ENCODE results near the gene ANKRD31.
"Not testable (repeated sequence)": the region's sequence is repeated elsewhere in the genome, so short reads cannot be mapped to it uniquely, and the experiment has no call there.

ANKRD31 gene

DNA sequence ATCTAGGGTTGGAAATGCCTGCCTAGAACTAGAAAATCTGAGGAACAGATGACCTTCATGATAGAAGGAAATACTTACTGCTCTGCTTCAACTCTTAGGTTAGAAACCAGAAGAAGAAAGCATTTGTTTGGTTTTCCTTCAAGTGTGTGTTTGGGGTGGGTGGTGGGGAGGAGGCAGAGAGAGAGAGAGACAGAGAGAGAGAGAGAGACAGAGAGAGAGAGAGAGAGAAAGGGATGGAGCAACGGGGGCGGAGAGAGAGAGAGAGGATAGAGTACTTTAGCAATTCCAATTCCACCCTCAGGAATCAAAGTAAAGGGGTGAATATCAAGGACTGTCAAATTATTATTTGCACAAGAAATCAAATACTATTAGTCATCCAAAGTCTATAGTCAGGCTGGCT is 155.2 kb downstream of the ANKRD31 start:
- no peak for DNase-seq (ENCODE audit: low read depth, low spot score)
- H3K4me3 ChIP-seq (ENCODE audit: low read depth, low read length) = no peak overlapping the region
- ChIA-PET CTCF (no interaction called here), POLR2A (no interaction called here)
- TF ChIP-seq, protein P1, sequence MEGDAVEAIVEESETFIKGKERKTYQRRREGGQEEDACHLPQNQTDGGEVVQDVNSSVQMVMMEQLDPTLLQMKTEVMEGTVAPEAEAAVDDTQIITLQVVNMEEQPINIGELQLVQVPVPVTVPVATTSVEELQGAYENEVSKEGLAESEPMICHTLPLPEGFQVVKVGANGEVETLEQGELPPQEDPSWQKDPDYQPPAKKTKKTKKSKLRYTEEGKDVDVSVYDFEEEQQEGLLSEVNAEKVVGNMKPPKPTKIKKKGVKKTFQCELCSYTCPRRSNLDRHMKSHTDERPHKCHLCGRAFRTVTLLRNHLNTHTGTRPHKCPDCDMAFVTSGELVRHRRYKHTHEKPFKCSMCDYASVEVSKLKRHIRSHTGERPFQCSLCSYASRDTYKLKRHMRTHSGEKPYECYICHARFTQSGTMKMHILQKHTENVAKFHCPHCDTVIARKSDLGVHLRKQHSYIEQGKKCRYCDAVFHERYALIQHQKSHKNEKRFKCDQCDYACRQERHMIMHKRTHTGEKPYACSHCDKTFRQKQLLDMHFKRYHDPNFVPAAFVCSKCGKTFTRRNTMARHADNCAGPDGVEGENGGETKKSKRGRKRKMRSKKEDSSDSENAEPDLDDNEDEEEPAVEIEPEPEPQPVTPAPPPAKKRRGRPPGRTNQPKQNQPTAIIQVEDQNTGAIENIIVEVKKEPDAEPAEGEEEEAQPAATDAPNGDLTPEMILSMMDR (IDR thresholded peaks at IDR 0.05; ENCODE audit: insufficient read depth, low read length, missing control alignments) = no peak

DNA sequence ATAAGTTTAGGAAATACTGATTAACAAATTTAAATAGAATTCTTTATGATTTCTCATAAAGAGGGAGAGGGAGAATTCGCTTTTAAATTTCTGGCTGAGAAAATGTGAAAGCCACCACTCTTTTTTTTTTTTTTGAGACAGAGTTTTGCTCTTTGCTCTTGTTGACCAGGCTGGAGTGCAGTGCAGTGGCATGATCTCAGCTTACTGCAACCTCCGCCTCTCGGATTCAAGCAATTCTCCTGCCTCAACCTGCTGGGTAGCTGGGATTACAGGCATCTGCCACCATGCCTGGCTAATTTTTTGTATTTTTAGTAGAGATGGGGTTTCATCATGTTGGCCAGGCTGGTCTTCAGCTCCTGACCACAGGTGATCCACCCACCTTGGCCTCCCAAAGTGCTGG is 157.3 kb downstream of the ANKRD31 start:
- POLR2A ChIA-PET; CTCF ChIA-PET; H3K4me3 ChIP-seq (ENCODE audit: low read depth, low read length); DNase-seq (ENCODE audit: low read depth, low spot score): not testable (repeated sequence)

DNA sequence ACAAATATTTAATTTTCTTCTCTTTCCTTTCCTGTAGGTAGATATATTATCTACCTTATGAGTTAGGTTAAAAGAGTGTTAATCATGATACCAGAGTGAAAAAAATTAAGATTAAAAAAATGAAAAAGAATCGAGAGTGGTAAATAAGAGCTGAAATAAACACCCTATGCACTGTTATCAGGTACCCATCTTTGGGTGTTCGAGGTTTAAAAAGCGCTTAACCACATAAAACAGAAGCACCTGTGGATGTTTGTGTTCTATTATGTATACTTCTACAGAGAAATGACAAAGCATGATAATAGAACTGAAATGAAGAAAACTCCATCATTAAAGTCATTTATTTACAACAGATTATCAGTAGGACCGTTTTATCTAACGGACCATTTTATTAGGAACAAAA is 158.7 kb downstream of the ANKRD31 start:
- no peak overlapping the region for H3K4me3 ChIP-seq (ENCODE audit: low read depth, low read length)
- TF ChIP-seq, protein P1 (IDR thresholded peaks at IDR 0.05; ENCODE audit: insufficient read depth, low read length, missing control alignments) = no peak
- ChIA-PET CTCF (no interaction called here), POLR2A (no interaction called here)
- DNase-seq (ENCODE audit: low read depth, low spot score) = no peak

DNA sequence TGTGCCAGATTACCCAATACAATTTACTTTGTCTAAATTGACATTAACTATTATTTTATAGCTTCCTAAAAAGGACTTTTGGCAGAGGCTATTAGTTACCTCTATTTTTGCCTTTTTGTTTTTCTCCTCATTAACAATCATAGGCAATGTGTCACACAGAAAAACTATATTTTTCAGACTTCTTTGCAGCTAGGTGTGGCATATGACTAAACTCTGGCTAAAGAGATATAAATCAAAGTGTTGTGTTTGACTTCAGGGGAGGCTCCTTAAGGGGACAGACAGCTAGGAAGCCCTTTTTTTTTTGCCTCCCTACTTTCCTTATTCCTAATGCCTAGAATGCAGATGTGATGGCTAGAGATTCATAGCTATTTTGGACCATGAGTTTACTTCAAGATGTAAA is 164.6 kb downstream of the ANKRD31 start:
- ChIA-PET POLR2A (no interaction called here), CTCF (no interaction called here)
- DNase-seq (ENCODE audit: low read depth, low spot score) = no peak
- H3K4me3 ChIP-seq (ENCODE audit: low read depth, low read length) = no peak overlapping the region
- TF ChIP-seq, protein P1 (IDR thresholded peaks at IDR 0.05; ENCODE audit: insufficient read depth, low read length, missing control alignments) = no peak

DNA sequence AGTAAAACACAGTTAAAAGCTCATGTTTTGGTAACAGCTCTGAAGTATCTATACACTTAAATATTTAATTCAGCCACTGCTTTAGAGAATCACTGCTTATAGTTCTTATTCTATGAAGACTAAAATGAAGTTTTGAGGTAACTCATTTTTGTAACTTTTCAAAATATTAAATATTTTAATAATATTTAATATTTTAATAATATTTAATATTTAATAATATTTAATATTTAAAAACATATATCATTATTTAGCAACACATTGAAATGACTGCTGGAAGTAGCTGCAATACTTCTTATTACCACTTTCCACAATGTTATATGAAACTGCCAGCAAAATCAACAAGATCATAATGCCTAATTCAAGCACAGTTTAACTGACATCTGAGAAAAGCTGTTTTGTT is 165.6 kb downstream of the ANKRD31 start:
- TF ChIP-seq, protein P1 (IDR thresholded peaks at IDR 0.05; ENCODE audit: insufficient read depth, low read length, missing control alignments) = no peak
- H3K4me3 ChIP-seq (ENCODE audit: low read depth, low read length) = no peak overlapping the region
- ChIA-PET CTCF (no interaction called here), POLR2A (no interaction called here)
- DNase-seq (ENCODE audit: low read depth, low spot score) = no peak

DNA sequence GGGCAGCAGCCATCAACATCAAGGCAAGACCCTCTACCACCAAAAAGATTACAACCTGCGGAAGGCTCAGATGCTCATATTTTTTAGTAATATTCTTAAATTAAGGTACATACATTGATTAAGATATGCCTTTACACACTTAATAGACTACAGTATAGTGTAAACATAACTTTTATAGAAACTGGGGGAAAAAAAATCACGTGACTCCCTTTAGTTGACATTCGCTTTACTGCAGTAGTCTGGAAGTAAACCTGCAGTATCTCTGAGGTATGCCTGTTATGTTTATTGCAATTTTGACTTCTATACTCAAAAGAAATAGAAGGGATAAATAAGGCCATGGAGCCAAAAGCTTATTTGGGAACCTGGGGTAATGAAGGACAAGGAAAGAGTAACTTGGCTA is 169.2 kb downstream of the ANKRD31 start:
- ChIA-PET CTCF (no interaction called here), POLR2A (no interaction called here)
- no peak for DNase-seq (ENCODE audit: low read depth, low spot score)
- H3K4me3 ChIP-seq (ENCODE audit: low read depth, low read length) = no peak overlapping the region
- TF ChIP-seq, protein P1 (IDR thresholded peaks at IDR 0.05; ENCODE audit: insufficient read depth, low read length, missing control alignments) = no peak

DNA sequence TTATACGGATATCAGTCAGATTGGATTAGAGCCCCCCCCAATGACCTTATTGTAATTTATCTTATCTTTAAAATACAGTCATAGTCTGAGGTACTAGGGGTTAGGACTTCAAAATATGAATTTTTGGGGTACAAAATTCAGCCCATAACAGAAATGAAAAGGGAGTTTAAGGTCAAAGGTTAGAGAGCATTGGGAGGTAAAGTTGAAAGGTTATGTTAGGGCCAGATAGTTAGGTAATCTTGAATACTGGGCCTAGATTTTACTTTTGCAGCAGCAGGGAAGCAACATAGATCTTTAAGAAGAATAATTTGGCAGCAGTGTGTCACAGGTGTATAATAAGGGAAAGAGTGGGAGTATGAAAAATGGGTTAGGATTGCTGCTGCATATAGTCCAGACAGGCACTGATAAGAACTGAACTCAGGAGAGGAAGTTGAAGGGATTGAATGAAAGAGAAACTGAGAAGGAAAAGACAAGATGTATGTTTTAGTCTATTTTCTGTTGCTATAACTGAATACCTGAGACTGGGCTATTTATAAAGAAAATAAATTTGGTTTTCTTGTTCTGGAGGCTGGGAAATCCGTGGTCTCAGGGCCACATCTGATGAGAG is 173.7 kb downstream of the ANKRD31 start:
- TF ChIP-seq, protein P1 (IDR thresholded peaks at IDR 0.05; ENCODE audit: insufficient read depth, low read length, missing control alignments) = no peak
- ChIA-PET POLR2A (no interaction called here), CTCF (no interaction called here)
- no peak overlapping the region for H3K4me3 ChIP-seq (ENCODE audit: low read depth, low read length)
- no peak for DNase-seq (ENCODE audit: low read depth, low spot score)

All from AG04449 (cell line).